ENCODE measurements around the gene OSGIN1. TPM values are rescaled to one million over a fixed set of nuclear protein-coding genes. Genes with fewer than 3 reads are reported as not detected.

The OSGIN1 gene
- total RNA-seq = 0.68 and 1.4 TPM in 2 replicates

GRCh38 chr16:83952940-83953795 lies at the start of gene OSGIN1:
TSS of gene OSGIN1 (plus strand) at chr16:83953240. CDS start at chr16:83957672, 4,432 bp downstream.
- DNase-seq = peak; percentile 94

GRCh38 chr16:83903751-83904150 lies 49.3 kb upstream of the OSGIN1 start:
- DNase-seq = no peak

- DNase-seq = no peak
These were observed 46.4 kb upstream of the OSGIN1 start for GRCh38 chr16:83906683-83907082.

- DNase-seq = no peak
These were observed 45.9 kb upstream of the OSGIN1 start for GRCh38 chr16:83907111-83907510.

GRCh38 chr16:83907631-83908250 lies 45.3 kb upstream of the OSGIN1 start:
- no peak for DNase-seq

GRCh38 chr16:83908798-83909197 lies 44.2 kb upstream of the OSGIN1 start:
- DNase-seq = no peak

- no peak for DNase-seq
These were observed 41.8 kb upstream of the OSGIN1 start for GRCh38 chr16:83911290-83911689.

GRCh38 chr16:83912519-83913244 lies 40.4 kb upstream of the OSGIN1 start:
- no peak for DNase-seq

- peak; percentile 26 for DNase-seq
These were observed 39.8 kb upstream of the OSGIN1 start for GRCh38 chr16:83913245-83913633.

- DNase-seq = no peak
These were observed 38.8 kb upstream of the OSGIN1 start for GRCh38 chr16:83914091-83914710.

GRCh38 chr16:83915081-83915480 lies 38.0 kb upstream of the OSGIN1 start:
- DNase-seq = no peak

- DNase-seq = no peak
These were observed 37.5 kb upstream of the OSGIN1 start for GRCh38 chr16:83915491-83915890.

- DNase-seq = no peak
These were observed 35.6 kb upstream of the OSGIN1 start for GRCh38 chr16:83917152-83918120.

GRCh38 chr16:83920894-83921491 lies 32.0 kb upstream of the OSGIN1 start:
- DNase-seq = no peak

- DNase-seq = no peak
These were observed 29.3 kb upstream of the OSGIN1 start for GRCh38 chr16:83923581-83924365.

- no peak for DNase-seq
These were observed 28.4 kb upstream of the OSGIN1 start for GRCh38 chr16:83924686-83925085.

- no peak for DNase-seq
These were observed 27.7 kb upstream of the OSGIN1 start for GRCh38 chr16:83925095-83925905.

GRCh38 chr16:83925957-83926725 lies 26.9 kb upstream of the OSGIN1 start:
- DNase-seq = no peak

Measured in dermis blood vessel endothelial cell (primary cell).